Globus pallidus (tissue), 1 donor: Measurements from ENCODE around the gene ATP5F1E.
"Not testable (repeated sequence)": the region's sequence is repeated elsewhere in the genome, so short reads cannot be mapped to it uniquely, and the experiment has no call there.

Experiments used
- DNase-seq: peaks from one replicate; pipeline ENCODE4 v3.0.0-alpha.2; 2015; ENCODE audit warnings: low spot score

Gene ATP5F1E

GRCh38 chr20:58988565-58988882, 43.6 kb downstream of the ATP5F1E start:
- no peak for DNase-seq

- DNase-seq: no peak
Observed at GRCh38 chr20:58987790-58988564, 44.2 kb downstream of the ATP5F1E start.

GRCh38 chr20:58986968-58987517, 45.1 kb downstream of the ATP5F1E start:
- no peak for DNase-seq

- no peak for DNase-seq
Observed at GRCh38 chr20:58986286-58986967, 45.7 kb downstream of the ATP5F1E start.

- DNase-seq: no peak
Observed at GRCh38 chr20:58985656-58986055, 46.5 kb downstream of the ATP5F1E start.

- no peak for DNase-seq
Observed at GRCh38 chr20:58984691-58985090, 47.4 kb downstream of the ATP5F1E start.

- not testable (repeated sequence) for DNase-seq
Observed at GRCh38 chr20:58983115-58983468, 49.0 kb downstream of the ATP5F1E start.

GRCh38 chr20:58982406-58983114, 49.6 kb downstream of the ATP5F1E start:
- DNase-seq: no peak

GRCh38 chr20:58981628-58982364, 50.3 kb downstream of the ATP5F1E start:
- DNase-seq: no peak

GRCh38 chr20:58980711-58981627, 51.2 kb downstream of the ATP5F1E start, which contains the start of gene NELFCD:
Gene NELFCD (plus strand): TSS chr20:58981256. CDS start chr20:58981310, 54 bp downstream.
- peak; percentile 81 for DNase-seq

GRCh38 chr20:58978351-58979190, 53.6 kb downstream of the ATP5F1E start:
- no peak for DNase-seq

- no peak for DNase-seq
Observed at GRCh38 chr20:58976061-58976730, 55.9 kb downstream of the ATP5F1E start.
